K562 (cell line): ENCODE data around the gene ATP12A. TPM values are rescaled to one million over a fixed set of nuclear protein-coding genes. Genes with fewer than 3 reads are reported as not detected.

Source experiments
- ATAC-seq: fragments of 200-7000 bp; cut with Tn5 transposase; 3 replicates; pipeline ENCODE4 v1.9.1; 2020; ENCODE audit warnings: moderate library complexity
- BruUV-seq: library from RNA; stranded (reverse); fragments of 400-500 nt; replicated peaks from 2 replicates; lab custom pipeline; 2021; lab: Mats Ljungman, UMichigan
- CTCF ChIA-PET: fragments of 300-600 bp; formaldehyde crosslinking; extraction: SDS; loops from one replicate; lab custom pipeline; 2021; ENCODE audit warnings: low intra/inter-chr PET ratio; lab: Yijun Ruan, JAX
- POLR2A ChIA-PET: fragments of 300-600, 350-650 bp; sonication (Branson Sonifier 250); formaldehyde crosslinking; extraction: SDS; loops from one replicate; lab custom pipeline; 2021; ENCODE audit warnings: antibody characterized with exemption, inconsistent platforms; lab: Yijun Ruan, JAX
- DNase-seq, 4 experiments: peaks; one replicate each; pipeline versions ENCODE4 v3.0.0 to v3.0.0-alpha.2; 2011 to 2018; ENCODE audit warnings: low spot score in 3 of 4, mixed read lengths in 3 of 4; ENCODE audit errors: extremely low read depth in 1 of 4
- FAIRE-seq: peaks from 2 replicates; lab custom pipeline; 2011; peaks lifted over from hg19 to GRCh38; lab: Jason Lieb, UNC
- H2AFZ ChIP-seq: 2 replicates; pipeline ENCODE4 v1.6.0; 2011; ENCODE audit warnings: low read depth, low read length, control low read depth, inconsistent platforms
- H3K27ac ChIP-seq: fragments of 200-600 bp; 3 replicates; pipeline ENCODE4 v1.8.0; 2011; ENCODE audit warnings: low read depth, mild to moderate bottlenecking, control low read depth, inconsistent platforms, low read length, moderate library complexity, mixed read lengths; ENCODE audit errors: extremely low read depth
- H3K27me3 ChIP-seq, 2 experiments: fragments of 300-600 bp in 1 of 2; 2 replicates in 1 of 2; 3 replicates in 1 of 2; pipeline versions ENCODE4 v1.6.0 to v1.8.0; 2011; ENCODE audit warnings: inconsistent platforms in 2 of 2, low read length in 2 of 2, mild to moderate bottlenecking in 1 of 2, mixed read lengths in 1 of 2, moderate library complexity in 1 of 2; ENCODE audit not compliant: control insufficient read depth in 2 of 2, insufficient read depth in 2 of 2
- H3K36me3 ChIP-seq: fragments of 300-600 bp; 3 replicates; pipeline ENCODE4 v1.8.0; 2011; ENCODE audit warnings: mild to moderate bottlenecking, low read length, inconsistent platforms; ENCODE audit not compliant: control insufficient read depth, insufficient read depth
- H3K4me1 ChIP-seq, 2 experiments: fragments of 200-600 bp in 1 of 2; replicated peaks in 1 of 2; 2 replicates in 1 of 2; 3 replicates in 1 of 2; pipeline versions ENCODE4 v1.5.1 to v1.8.0; 2011; ENCODE audit warnings: inconsistent platforms in 2 of 2, low read length in 2 of 2, mild to moderate bottlenecking in 1 of 2, mixed read lengths in 1 of 2, moderate library complexity in 1 of 2; ENCODE audit not compliant: control insufficient read depth in 2 of 2, insufficient read depth in 2 of 2
- H3K4me2 ChIP-seq: 2 replicates; pipeline ENCODE4 v1.6.1; 2011; ENCODE audit warnings: low read length, control low read depth, inconsistent platforms, mixed read lengths; ENCODE audit not compliant: insufficient read depth
- H3K4me3 ChIP-seq: fragments of 200-600 bp; sonication (generic), shearing (Covaris generic); 2 replicates; pipeline ENCODE4 v1.5.1; 2016; ENCODE audit warnings: control low read depth, inconsistent platforms
- H3K79me2 ChIP-seq: fragments of 200-600 bp; 3 replicates; pipeline ENCODE4 v1.8.0; 2011; ENCODE audit warnings: low read length, inconsistent platforms; ENCODE audit not compliant: control insufficient read depth, insufficient read depth
- H3K9ac ChIP-seq, 2 experiments: 2 replicates each; pipeline versions ENCODE4 v1.6.0 to v1.6.1; 2011; ENCODE audit warnings: low read depth in 2 of 2, low read length in 2 of 2, control low read depth in 1 of 2, inconsistent platforms in 1 of 2, mild to moderate bottlenecking in 1 of 2, mixed read lengths in 1 of 2; ENCODE audit not compliant: insufficient read depth in 1 of 2
- H3K9me1 ChIP-seq: one replicate; pipeline ENCODE4 v1.6.0; 2011; ENCODE audit warnings: inconsistent platforms, mild to moderate bottlenecking, low read length, moderate library complexity; ENCODE audit not compliant: control insufficient read depth, insufficient read depth
- H3K9me3 ChIP-seq: replicated peaks from 2 replicates; pipeline ENCODE4 v1.5.1; 2011; ENCODE audit warnings: low read depth, low read length, inconsistent platforms; ENCODE audit not compliant: control insufficient read depth, insufficient read depth
- H4K20me1 ChIP-seq: replicated peaks from 2 replicates; pipeline ENCODE4 v1.6.1; 2011; ENCODE audit warnings: low read length, inconsistent platforms, mixed read lengths; ENCODE audit not compliant: control insufficient read depth, insufficient read depth
- ARNT ChIP-seq, 2 experiments: fragments of 450-650 bp; IDR thresholded peaks; 2 replicates each; pipeline ENCODE4 v1.6.1; 2016; ENCODE audit warnings: mild to moderate bottlenecking in 1 of 2
- ATF2 ChIP-seq: sonication (generic); formaldehyde crosslinking; IDR thresholded peaks from 2 replicates; pipeline ENCODE4 v1.8.1; 2022; ENCODE audit warnings: missing genetic modification reagents
- CBX1 ChIP-seq: sonication (generic); IDR thresholded peaks from 2 replicates; pipeline ENCODE4 v1.6.1; 2016; ENCODE audit warnings: antibody characterized with exemption, low read depth, mild to moderate bottlenecking
- CHD1 ChIP-seq: fragments of 200-600 bp; sonication (generic); IDR thresholded peaks from one replicate; pipeline ENCODE4 v1.6.1; 2012; ENCODE audit warnings: mild to moderate bottlenecking, moderate library complexity, low read length, inconsistent platforms
- FOXM1 ChIP-seq, 2 experiments: fragments of 450-650 bp in 1 of 2; sonication (generic) in 1 of 2; formaldehyde crosslinking in 1 of 2; IDR thresholded peaks; 2 replicates each; pipeline versions ENCODE4 v1.6.1 to v1.9.0; 2017 to 2022; ENCODE audit warnings: low read depth in 2 of 2, mild to moderate bottlenecking in 2 of 2, missing genetic modification reagents in 1 of 2, moderate library complexity in 1 of 2
- GATA2 ChIP-seq: sonication (generic); formaldehyde crosslinking; IDR thresholded peaks from 2 replicates; pipeline ENCODE4 v1.4.0; 2020; ENCODE audit warnings: mild to moderate bottlenecking, missing genetic modification reagents
- NFXL1 ChIP-seq: fragments of 450-650 bp; formaldehyde crosslinking; IDR thresholded peaks from 2 replicates; pipeline ENCODE4 v1.4.0; 2021; ENCODE audit warnings: mild to moderate bottlenecking
- PTBP1 ChIP-seq: fragments of 200-400 bp; formaldehyde crosslinking; IDR thresholded peaks from 2 replicates; pipeline ENCODE4 v1.6.1; 2017; ENCODE audit warnings: low read depth, low read length
- RBM39 ChIP-seq: fragments of 200-400 bp; formaldehyde crosslinking; optimal IDR thresholded peaks from 2 replicates; pipeline ENCODE3; 2018; ENCODE audit warnings: low read depth, low read length
- TARDBP ChIP-seq: fragments of 450-650 bp; IDR thresholded peaks from 2 replicates; pipeline ENCODE4 v1.6.1; 2016
- ZBTB33 ChIP-seq: sonication (generic); formaldehyde crosslinking; IDR thresholded peaks from 2 replicates; pipeline ENCODE4 v1.8.1; 2023; ENCODE audit warnings: mild to moderate bottlenecking, missing genetic modification reagents
- ZNF274 ChIP-seq: IDR thresholded peaks from 2 replicates; pipeline ENCODE4 v1.6.1; 2011; ENCODE audit warnings: low read depth, mild to moderate bottlenecking, low read length, moderate library complexity, borderline replicate concordance
- WGBS: fragments of 100-300 bp; shearing (Covaris generic); methylation state at CpG from one replicate; pipeline ENCODE4 v1.1.6; 2016; ENCODE audit warnings: low coverage, mixed read lengths; ENCODE audit not compliant: insufficient coverage; ENCODE audit errors: missing lambda C conversion rate; 5-methylcytosine and 5-hydroxymethylcytosine counted together
- in situ Hi-C: fragments of 300-500 bp; cut with MboI; formaldehyde crosslinking; loops from 4 replicates; pipeline ENCODE4 v1.15.0; 2018; ENCODE audit warnings: inconsistent platforms, mixed read lengths
- intact Hi-C: fragments of 100-400 bp; cut with micrococcal nuclease; formaldehyde crosslinking; loops from 2 replicates; pipeline ENCODE4 v1.14.2; 2022
- polyA plus RNA-seq, 8 experiments: library from polyadenylated mRNA; depleted of rRNA in 4 of 8; stranded (reverse) in 5 of 8; unstranded in 3 of 8; fragments of >200 nt; fragmentation: Nextera tagmentation in 2 of 8; fragmentation: Illumina TruSeq in 1 of 8; extraction: Ambion mirVana in 2 of 8; extraction: Trizol in 1 of 8; gene quantifications; 2 replicates each; pipeline versions ENCODE4 v1.2.1 to v1.2.3, GENCODE V29; 2011 to 2014; ENCODE audit warnings: inconsistent platforms in 1 of 8, missing spikeins in 1 of 8
- total RNA-seq, 7 experiments: library from RNA; depleted of rRNA in 6 of 7; stranded (reverse); fragments of >200 nt in 6 of 7; fragmentation: Illumina TruSeq in 2 of 7; extraction: Trizol in 2 of 7; gene quantifications; 2 replicates each; pipeline versions ENCODE4 v1.2.1 to v1.2.3, GENCODE V29; 2011 to 2021; ENCODE audit warnings: low replicate concordance in 1 of 7

Gene ATP12A
- total and polyA plus RNA-seq, 9 of the 15 experiments (the other 6 are each of a cell fraction or from before 2014, with no cell fraction given) = not detected

DNA sequence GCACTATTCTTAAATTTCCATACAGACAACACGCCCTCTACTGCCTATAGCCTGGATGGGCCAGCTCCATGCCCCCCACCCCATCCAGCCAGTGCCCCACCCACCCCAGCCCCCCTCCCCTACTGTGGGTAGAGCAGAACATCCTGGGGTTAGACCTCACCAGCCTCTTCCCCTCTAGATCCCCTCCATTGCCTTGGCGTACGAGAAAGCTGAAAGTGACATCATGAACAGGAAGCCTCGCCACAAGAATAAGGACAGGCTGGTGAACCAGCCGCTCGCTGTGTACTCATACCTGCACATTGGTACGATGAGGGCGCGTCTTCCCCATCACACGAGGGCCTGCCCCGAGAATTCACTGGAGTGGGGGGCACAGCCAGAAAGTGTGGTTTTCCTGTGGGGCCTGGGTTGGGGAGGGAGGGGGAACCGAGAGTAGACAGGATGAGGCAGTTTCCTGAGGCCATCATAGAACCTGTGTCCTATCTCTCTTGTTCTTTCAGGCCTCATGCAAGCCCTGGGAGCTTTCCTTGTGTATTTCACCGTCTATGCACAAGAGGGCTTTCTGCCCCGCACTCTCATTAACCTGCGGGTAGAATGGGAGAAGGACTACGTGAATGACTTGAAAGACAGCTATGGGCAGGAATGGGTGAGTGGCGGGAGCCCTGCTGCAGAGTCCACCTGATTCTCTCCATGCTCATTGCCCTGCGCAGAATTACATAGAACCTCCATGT is 29.1 kb downstream of the ATP12A start:
- H4K20me1 ChIP-seq = no peaks in the 10 kb centered on the region
- ATAC-seq (no peak; the same call in 2 of the 3 replicates), FAIRE-seq (no peak), DNase-seq (no peak)
- intact Hi-C loops = no loop called here
- no peak overlapping the region for H3K9ac ChIP-seq
- no peak overlapping the region for H2AFZ ChIP-seq
- H3K4me2 ChIP-seq = no peak overlapping the region
- no peaks in the 10 kb centered on the region for H3K79me2 ChIP-seq
- H3K9me1 ChIP-seq = no peaks in the 10 kb centered on the region
- H3K9me3 ChIP-seq = no peaks in the 10 kb centered on the region
- POLR2A ChIA-PET = interaction anchor here (1.4 kb wide), 1 partner anchor 11 kb away, joined by 4 read pairs; no protein-coding TSS in a partner anchor
- no TSS peak for BruUV-seq
- TF ChIP-seq ATF2 (CRISPR knock-in tag) = no peak
- TF ChIP-seq, all 486 proteins: peak for 0
- no peaks in the 10 kb centered on the region for H3K36me3 ChIP-seq
- CTCF ChIA-PET = no interaction called here
- H3K27ac ChIP-seq = no peak overlapping the region
- H3K4me3 ChIP-seq = no peak overlapping the region
- H3K4me1 ChIP-seq = no peaks in the 10 kb centered on the region
- in situ Hi-C loops = no loop called here
- WGBS = 4% methylated on average over 15 of the region's 18 CpGs
- H3K27me3 ChIP-seq = peaks cover 0 to 19% of the 10 kb centered on the region in 2 experiments; a peak in 4 of 5 replicates

GRCh38 chr13:24713022-24713421 is 32.8 kb downstream of the ATP12A start:
- Histone ChIP-seq H3K79me2 (no peaks in the 10 kb centered on the region), H3K4me3 (no peak overlapping the region), H3K27me3 (peaks cover 0 to 16% of the 10 kb centered on the region in 2 experiments; a peak in 4 of 5 replicates), H3K9me1 (no peaks in the 10 kb centered on the region), H3K27ac (no peak overlapping the region), H3K9me3 (no peaks in the 10 kb centered on the region), H3K36me3 (no peaks in the 10 kb centered on the region), H2AFZ (no peak overlapping the region), H3K9ac (no peak overlapping the region), H4K20me1 (no peaks in the 10 kb centered on the region), H3K4me1 (no peaks in the 10 kb centered on the region; a peak in 1 of 5 replicates), H3K4me2 (no peak overlapping the region)
- in situ Hi-C loops = no loop called here
- no peak for FAIRE-seq
- intact Hi-C loops = no loop called here
- no peak for DNase-seq
- WGBS = 0% methylated on average over 2 of the region's 2 CpGs
- ATAC-seq = no peak
- CTCF ChIA-PET = no interaction called here
- BruUV-seq = no TSS peak
- POLR2A ChIA-PET = interaction anchor here (0.9 kb wide), 1 partner anchor 13 kb away, joined by 3 read pairs; no protein-coding TSS in a partner anchor
- TF ChIP-seq PTBP1 (no peak), TARDBP (no peak), FOXM1 (IDR thresholded peaks at IDR 0.05; ENCODE audit: low read depth) (no peak), FOXM1 (CRISPR knock-in tag; IDR thresholded peaks at IDR 0.05; ENCODE audit: low read depth) (no peak), ZNF274 (no peak), ZBTB33 (CRISPR knock-in tag) (no peak), GATA2 (CRISPR knock-in tag) (no peak), ARNT (IDR thresholded peaks at IDR 0.05) (no peak), NFXL1 (CRISPR knock-in tag) (no peak), CBX1 (no peak), CHD1 (no peak), RBM39 (no peak)
